Colon (tissue), 2 donors: ENCODE measurements around the gene COX10.
A peak's percentile ranks its signal among the peaks of the same experiment; 100 is the strongest.

ENCODE experiments used
- FAIRE-seq: peaks from 2 replicates; lab custom pipeline; 2012; peaks lifted over from hg19 to GRCh38; lab: Jason Lieb, UNC
- donor health status: control.
- donor health status: control.

The COX10 gene

DNA sequence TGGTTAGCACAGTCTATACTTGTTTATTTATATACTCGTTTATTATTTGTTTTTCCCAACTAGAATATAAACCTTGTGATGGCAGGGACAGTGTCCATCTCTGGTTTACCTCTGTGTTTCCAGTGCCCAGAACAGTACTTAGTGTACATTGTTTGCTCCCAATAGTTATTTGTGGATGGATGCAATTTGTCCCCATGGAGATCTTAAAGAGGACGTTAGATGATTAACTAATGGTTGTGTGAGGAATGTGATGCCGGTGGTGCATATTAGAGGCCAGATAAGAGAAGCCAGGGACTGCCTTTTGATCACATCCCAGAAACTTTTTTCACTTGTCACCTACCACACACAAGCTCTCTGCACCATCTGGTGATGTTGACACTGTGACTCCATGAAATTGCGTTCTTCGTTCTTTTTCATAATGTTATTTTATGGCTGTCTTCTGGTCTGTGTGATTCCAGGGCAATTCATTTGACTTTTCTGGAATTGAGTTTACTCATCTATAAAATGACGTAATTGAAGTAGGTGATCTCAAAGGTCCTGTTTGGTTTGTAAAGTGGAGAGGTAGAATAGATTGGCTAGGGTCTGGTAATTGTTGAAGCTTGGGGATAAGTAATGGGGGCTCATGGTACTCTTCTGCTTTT lies 1.2 kb downstream of the COX10 start:
- no peak for FAIRE-seq

DNA sequence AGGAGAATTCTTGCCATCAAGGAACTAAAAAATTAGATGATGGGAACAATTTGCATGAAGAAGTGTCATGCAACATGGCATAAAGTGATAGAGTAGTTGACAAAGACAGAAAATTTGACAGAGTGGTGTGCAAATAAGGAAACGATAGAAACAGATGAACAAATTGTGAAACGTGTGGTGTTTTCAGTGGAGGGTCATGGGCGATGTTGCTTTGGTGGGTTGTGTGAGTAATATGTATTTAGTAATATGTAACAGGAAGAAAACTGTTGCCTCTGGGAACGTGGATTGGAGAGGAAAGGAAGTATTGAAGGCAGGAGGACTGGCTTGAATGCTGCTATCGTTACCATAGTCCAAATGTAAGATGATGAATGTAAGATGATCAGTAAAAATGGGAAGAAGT lies 3.6 kb downstream of the COX10 start:
- FAIRE-seq = no peak

DNA sequence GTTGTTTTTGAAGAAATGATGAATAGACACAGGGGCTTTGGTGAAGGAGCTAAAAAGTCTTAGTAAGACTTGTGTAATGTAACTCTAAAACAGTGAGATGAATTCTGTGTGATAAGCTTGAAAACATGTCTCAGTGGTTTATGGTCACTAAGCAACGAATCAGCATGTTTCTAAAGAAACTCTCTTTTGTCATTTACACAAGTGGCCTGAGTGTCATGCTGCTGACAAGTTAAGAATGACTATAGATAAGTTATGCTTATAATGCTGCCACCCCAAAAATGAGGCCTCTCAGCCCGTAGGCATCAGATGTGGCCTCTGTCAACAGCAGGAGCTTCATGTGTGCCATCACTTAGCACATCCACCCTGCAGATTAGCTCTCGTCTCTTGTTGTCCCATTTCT lies 8.7 kb downstream of the COX10 start:
- FAIRE-seq = no peak

DNA sequence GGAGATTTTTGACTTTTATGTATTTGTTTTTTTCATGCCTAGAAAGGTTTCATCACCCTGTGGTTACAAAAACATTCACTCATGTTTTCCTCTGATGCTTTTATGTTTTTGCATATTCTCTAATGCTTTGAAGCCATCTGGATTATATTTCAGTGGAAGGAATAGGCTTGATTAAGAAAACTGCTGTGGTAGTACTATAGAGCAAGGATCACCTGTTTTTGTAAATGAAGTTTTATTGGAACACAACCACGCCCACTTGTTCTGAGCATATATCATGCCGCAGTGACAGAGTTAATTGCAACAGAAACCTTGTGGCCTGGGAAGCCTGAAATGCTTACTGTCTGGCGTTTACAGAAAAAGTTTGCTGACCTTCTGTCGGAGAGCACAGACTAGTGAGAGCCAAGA lies 11.5 kb downstream of the COX10 start:
- FAIRE-seq = no peak

DNA sequence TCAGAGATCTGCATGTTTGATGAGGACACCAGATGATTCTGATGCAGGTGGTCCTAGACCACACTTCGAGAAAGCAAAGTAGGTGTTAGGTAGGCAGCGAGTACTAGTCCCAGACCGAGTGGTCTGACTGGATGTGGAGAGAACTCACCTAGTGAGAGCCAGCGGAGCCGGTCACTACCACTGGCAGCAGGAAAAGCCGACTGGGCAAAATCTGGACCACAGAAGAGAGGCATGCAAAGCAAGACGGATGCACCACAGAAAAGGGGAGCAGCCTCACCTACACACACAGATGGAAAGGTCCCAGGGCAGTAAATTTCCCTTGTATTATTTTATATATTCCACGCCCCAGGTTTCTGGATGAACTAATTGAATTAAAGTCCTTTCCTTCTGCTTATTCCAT lies 13.5 kb downstream of the COX10 start:
- FAIRE-seq = no peak

DNA sequence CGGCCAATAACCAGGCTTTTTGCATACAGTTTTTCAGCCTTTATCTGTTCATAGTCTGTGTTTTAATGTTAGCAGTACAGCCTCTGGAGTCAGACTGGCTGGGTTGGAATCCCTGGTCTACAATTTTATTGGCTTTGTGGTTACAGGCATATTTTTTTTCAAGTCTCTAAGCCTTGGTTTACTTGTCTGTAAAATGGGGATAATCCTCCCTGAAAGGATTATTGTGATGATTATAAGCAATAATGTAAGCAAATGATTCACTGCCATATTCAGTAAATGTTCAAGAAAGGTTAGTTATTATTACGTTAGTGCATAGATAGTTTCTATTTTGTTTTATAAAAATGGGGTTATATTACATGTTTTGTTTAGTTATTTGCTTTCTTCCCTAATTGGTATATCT lies 15.7 kb downstream of the COX10 start:
- FAIRE-seq = peak; percentile 85

DNA sequence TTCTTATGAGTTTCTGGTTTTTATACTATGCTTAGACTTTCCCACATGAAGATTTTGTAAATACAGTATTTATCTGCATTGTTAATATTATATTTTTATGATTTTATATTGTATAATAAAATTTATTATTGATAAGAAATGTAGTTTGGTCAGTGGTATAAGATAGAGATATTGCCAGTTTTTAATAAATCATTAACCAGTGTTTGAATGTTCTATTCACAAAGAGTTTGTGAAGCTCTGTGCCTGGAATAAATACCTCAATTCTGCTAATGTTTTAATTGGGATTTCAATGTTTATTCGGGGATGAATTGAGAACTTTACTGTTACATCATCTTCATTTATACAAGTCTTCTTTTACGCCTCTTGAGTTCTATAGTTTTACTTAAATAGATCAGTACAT lies 16.9 kb downstream of the COX10 start:
- FAIRE-seq = peak; percentile 75

DNA sequence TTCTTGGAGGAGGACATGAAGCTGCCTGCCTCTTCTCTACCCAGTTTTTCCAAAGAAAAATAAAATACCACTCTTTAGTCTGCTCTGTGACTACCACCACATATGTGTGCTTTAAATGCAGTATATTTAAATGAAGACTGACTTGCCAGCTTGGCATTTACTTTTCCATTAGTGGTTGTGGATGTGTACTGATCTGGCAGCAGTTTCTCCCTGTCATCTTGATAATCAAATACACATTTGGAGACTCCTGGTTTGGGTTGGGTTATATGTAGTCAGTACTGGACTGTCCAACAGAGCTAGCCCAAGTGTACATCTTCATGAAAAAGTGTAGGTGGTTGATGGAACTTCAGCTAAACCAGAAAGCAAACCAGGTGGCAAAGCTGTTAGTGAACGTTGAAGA lies 19.9 kb downstream of the COX10 start:
- FAIRE-seq = no peak

DNA sequence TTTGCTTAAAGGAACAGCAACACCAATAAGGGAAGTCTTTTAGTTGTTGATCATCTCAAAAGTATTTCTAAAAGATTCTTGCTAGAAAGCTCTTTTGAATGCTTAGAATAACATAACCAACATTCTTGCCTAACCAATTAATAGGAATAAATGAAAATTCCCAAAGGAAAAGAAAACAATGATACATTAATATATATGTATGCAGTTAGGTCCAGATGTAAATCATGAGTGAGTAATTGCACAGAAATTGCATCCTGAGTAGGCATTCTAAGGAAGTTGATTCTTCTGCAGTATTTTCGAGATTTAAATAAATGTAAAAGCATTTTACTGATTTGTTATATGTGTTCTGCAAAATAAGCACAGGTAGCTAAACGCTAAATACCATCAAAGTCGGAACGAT lies 22.1 kb downstream of the COX10 start:
- FAIRE-seq = no peak

DNA sequence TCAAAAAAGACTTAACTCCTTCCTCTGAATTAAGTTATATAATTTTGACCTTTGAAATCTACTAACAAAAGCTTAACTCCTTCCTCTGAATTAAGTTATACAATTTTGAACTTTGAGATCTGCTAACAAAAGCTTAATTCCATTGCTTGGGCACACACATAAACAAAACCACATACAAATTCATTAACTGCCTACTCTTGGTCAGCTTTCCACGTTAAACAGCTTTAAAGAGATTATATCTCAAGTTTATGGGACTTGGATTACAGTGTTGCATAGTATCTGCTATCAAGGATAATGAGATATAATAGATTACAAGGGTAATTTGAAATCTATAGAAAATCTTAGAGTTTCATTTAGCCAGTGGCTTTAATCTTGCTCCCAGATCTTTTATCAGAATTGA lies 23.5 kb downstream of the COX10 start:
- no peak for FAIRE-seq

DNA sequence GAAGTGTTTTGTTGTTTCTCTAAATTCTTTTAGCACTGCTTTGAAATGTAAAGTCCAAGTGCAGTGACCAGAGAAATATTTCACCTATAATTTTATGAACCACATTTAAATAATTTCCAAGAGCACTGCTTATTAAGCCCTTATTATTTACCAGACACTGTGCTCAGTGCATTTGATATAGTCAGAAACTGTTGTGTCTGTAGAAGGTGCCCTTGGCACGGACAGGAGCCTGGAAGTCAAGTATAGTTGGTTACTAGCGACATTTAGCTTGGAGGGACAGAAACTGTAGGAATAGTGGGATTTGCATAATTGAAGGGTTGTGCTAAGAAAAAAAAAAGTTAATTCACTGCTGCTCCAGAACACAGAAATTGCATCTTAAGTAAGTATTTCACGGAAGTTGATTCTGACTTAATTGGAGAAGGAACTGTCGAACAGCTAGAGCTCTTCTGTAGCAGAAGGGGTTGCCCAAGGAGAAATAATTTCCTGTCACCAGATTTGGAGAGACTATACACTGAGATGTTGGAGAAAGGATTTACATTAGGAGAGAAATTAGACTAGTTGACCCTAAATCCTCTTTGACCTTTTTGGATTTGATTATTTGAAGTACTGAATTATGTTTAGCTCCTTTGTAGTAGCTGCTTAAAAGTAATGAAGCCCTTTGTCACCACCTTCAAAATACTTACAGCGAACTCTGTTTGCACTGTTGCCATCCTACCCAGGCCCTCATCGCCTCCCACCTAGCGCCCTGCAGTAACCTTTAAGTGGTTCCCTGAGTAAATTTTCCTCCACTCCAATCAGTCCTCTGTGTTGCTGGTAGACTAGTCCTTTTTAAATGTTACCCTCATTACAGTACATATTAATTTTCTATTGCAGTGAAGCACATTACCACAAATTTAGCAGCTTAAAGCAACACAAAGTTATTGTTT lies 25.6 kb downstream of the COX10 start:
- no peak for FAIRE-seq

DNA sequence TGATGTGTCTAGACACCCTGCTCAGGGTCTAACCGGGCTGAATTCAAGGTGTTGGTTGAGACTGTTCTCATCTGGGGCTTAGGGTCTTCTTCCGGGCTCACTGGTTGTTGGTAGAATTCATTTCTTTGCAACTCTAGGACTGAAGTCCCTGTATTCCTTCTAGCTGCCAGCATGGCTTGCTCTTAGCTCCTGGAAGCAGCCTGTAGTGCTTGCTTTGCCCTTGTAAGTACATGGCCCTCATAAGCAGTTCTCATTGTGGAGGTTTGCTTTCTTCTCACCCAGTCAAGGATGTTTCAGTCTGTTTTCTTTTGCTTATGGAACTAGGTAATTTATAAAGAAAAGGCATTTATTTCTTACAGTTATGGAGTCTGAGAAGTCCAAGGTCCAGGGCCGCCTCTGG lies 26.3 kb downstream of the COX10 start:
- FAIRE-seq = no peak

DNA sequence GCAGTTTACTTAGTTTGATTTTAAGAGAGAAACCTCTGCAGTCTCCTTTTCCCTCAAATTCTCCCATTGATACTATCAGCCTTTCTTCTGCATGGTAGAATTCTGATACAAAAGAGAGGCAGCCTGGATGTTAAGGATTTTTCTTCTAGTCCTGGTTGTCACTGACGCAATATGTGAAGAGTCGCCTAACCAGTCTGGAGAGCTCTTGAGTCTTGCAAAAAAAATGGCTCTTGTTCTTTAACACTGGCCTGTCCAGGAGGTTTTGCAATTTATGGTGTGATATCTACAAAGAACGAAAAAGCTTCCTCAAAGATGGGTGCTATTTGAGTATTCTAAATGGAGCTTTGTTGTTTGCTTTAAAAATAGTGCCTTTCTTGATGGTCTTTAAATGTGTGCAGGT lies 28.9 kb downstream of the COX10 start:
- FAIRE-seq = no peak

DNA sequence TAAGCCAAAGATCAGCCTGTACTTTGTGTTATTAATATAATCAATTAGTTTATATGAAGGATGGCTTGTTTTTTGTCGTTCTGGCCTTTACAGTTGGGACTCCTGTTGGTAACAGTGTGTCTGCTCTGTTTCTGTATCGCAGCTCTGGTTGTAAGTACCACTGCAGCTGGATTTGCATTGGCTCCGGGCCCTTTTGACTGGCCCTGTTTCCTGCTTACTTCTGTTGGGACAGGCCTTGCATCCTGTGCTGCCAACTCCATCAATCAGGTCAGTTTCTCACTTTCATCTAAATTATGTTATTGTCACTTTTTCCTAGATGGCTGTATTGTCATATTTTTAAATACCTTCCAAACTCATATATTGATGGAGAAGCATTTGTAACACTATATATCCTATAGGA lies 32.7 kb downstream of the COX10 start:
- FAIRE-seq = no peak

DNA sequence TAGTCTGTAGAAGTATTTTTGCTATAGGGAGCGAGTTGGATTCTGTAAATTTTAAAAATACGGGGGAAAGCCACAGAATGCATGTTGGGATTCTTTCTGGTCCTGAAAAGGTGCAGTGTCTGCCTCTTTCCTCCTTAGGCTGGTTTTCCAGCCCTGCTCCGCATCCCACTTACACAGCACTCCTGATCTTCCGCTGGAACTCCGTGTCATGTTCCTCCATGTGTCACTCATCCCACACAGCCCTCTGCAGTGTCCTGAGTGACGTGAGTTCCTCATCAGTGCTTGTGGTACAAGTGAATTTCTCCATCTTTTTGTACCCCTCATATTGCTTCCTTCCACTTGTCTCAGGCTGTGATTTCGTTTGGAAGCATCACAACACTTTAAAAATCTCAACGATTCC lies 34.5 kb downstream of the COX10 start:
- FAIRE-seq = no peak

DNA sequence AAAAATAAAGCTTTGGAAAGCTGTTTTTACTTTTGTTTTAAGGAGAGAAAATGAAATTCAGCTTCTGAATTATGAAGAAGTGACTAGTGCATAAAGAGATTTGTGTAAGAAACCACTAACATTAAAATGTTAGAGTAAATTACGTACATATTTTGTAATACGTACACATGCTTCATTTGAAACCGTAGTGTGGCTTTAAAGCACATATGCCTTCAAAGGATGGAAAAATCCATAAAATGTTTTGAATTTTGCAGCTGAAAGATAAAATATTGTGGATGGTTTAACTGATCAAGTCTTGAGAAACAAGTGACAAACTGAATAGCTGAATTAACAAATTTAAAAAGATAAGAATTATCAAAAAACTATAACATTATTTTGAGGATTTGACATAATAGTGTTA lies 35.4 kb downstream of the COX10 start:
- FAIRE-seq = no peak

DNA sequence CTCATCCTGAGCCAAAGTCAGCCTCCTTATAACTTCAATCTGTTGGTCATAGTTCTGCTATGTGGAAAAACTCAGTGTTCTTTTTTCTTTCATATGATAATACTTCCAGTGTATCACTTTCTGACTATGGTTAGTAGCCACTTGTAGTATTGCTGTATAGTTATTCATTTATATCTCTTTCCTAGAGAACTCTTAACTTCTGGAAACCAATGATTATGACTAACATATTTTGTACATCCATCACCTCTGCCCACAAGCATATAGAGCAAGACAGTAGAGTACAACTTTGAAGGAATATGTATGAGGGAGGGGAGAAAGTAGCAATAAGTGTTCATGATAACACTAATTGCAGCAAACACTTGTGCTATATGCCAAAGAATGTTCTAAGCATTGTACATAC lies 38.6 kb downstream of the COX10 start:
- FAIRE-seq = no peak

DNA sequence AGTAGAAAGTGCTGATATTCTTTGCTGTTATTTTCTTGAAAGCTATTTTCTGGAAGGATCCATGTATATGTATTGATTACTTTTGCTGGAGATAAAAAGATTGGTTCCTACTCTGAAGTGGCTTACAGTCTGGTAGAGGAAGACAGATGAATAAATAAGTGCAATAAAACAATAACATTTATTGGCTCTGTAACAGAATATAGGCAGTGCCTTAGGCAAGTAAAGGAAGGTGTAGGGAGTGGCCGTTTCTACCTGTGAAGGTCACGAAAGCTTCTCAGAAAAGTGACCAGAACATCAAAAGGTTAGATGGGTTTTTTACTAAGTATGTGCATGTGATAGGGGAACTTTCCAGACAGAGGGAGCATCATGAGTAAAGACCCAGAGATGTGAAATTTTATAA lies 43.1 kb downstream of the COX10 start:
- peak; percentile 38 for FAIRE-seq

DNA sequence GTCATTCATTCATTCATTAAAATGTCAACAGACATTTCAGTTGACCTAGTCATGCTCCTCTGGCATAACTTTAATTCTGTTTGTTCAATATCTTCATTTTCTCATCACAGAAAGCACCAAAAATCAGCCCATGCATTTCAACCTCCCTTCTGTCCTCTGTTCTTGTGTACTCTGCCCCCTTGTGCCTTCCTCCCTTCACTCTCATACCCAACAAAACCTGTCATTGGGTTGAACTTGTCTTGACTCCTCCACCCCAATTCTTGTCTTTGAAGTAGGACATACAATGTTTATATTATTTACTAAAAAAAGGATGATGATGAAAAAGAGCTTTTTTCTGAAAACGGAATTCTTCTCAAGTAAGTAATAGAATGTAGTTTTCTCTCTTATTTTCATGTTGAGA lies 43.8 kb downstream of the COX10 start:
- FAIRE-seq = no peak

DNA sequence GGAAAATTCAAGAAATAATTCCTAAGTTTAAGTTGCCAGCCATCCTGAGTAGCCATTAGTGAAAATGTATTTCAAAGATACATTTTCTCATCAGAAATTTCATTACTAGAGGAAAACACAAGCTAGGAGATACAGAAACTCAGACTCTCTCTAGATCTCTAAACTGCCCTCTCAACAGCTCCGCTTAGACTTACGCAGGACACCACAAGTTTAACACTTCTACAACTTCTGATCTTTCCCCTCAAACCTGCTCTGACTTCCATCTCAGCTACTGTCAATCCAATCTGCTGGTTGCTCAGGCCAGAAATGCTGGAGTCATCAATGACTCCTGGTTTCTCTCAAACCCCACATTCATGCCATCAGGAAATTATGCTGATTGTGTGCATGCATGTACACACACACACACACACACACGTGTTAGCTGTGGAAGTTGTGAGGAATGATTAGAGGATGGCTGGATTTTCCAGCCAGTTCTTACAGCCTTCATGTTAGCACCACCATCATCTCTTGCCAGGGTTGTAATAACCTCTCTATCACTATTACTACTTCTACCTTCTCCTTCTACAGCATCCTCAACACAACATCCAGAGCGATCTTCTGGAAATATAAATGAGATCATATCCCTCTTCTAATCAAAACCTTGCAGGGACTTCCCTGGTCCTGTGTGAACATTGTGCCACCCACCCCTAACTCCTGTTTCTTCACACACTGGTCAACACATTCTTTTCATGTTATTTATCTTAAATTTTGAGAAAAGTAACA lies 47.1 kb downstream of the COX10 start:
- FAIRE-seq = no peak

DNA sequence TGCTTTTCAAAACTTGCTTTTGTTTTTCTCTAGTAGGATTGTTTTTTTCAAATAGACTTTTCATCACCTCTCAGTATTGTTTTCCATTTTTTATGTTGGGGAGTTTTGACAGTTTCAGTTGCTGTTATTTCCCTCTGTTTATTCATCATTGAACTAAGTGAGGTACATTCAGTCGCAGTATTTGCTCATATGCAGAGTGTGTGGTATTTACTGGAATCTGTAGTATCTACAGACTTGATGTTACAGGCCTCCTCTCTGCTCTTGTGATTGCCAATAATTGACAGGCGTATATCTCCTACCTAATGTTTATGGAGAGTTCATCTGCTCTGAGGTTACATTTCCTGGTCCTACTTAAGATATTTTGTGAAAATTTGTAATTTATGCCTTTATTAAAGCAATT lies 49.6 kb downstream of the COX10 start:
- no peak for FAIRE-seq

DNA sequence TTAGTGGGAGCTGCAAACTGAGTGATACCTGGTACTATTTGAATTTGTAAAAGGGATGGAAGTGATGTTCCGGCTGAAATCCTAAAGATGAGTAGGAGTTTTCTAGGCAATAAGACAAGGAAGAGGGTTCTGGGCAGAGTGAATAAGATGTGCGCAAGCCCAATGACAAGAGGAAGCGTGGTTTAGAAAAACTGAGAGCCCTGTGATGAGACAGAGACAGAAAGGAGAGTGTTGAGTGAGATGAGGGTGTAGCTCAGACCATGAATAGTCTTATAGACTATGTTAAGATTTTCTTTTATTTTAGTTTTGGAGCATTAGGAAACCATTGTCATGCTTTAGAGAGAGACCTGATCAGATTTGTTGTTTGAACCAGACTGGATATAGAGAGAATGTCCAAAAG lies 50.2 kb downstream of the COX10 start:
- FAIRE-seq = no peak

DNA sequence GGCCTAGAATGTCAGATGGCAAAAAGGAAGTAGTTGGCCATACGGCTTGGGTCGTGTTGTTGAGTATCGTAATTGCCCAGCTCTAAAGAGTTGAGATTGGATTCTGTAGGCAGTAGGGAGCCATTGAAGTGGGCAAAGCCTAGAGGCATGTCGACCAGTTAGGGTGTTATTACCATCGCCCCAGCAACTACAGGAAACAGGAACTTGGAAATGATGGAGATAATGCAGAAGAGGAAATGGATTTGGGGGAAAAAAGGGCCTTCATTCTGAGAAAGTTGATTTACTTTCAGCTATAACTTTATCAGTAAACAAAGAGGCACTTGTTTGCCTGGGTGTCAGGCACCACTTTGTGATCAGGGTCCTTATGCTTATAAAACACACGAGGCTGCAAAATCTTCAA lies 52.6 kb downstream of the COX10 start:
- FAIRE-seq = no peak
